ENCODE results near the gene PDXP.
"Not testable (repeated sequence)": the region's sequence is repeated elsewhere in the genome, so short reads cannot be mapped to it uniquely, and the experiment has no call there.

PDXP gene

DNA sequence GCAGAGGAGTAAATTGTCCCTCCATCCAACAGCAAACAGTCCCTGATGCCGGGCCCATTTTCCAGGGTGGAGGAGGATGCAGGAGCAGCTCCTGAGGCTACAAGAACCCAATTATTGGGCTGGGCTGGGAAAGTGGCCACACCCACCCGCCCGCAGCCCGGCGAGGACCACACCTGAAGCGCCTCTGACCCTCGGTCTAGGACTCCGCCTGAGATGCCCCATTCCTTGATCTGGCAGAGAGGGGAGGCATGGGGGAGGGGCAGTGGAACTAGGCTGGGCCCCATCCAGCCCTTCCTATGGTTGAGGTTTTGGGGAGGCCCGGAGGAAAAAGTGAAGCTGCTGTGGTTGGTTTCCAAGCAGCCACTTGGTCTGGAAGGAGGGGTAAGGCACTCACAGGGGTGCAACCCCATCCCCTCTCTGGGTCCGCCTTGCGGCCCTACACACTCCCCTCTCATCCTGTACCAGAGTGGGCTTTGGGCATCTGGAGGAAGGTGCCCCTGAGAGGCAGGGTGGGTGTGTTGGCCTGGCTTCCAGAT lies 14.5 kb downstream of the PDXP start:
- DNase-seq (ENCODE audit: extremely low read depth in 1 of 2, low read depth in 1 of 2): no peak

- no peak for DNase-seq (ENCODE audit: extremely low read depth in 1 of 2, low read depth in 1 of 2)
Observed at GRCh38 chr22:37674248-37674647, 15.7 kb downstream of the PDXP start.

- DNase-seq (ENCODE audit: extremely low read depth in 1 of 2, low read depth in 1 of 2): peak in 1 of 2 donors; percentile 30
Observed at GRCh38 chr22:37674951-37675929, 16.7 kb downstream of the PDXP start, which contains the start of gene LGALS1. Gene LGALS1 (plus strand): TSS chr22:37675636. CDS start chr22:37675703, 67 bp downstream.

DNA sequence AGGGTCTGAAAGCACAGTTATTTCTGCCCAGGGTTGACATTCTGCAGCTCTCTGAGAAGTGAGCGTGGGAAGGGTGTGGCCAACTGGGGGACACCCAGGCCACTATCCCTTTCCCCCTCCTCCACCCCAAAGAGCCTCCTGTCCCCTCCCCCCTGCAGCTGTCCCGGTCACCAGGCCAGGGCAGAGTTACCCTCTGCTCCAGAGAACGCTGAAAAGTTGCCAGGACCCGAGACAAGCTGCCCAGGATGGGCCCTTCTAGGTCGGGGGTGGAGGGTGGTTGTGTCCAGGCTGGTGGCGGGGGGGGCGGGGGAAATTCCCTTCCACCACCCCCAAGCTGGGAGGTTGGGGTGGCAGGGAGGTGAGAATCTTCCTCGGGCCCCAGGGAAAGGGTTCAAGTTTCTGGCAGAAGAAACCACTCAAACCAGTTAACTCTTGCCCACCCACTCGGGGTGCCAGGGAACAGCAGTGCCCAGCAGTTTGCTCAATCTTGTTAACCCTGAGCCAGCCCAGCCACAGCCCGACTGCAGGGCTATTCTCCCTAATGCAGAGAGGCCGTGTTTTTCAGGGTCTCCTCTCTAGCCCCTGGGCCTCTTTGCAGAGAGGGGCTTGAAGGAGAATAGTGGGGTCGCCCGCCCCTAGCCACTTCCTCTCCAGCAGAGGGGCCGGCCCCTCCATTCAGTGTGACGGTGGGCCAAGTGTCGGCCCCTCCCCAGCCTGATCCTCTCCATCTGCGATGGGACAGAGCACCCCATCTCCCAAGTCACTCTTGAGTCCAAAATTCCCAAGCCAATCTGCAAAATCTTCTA lies 17.6 kb downstream of the PDXP start:
- no peak for DNase-seq (ENCODE audit: extremely low read depth in 1 of 2, low read depth in 1 of 2)

GRCh38 chr22:37676736-37677492 lies 18.4 kb downstream of the PDXP start:
- peak; percentile 85 to 90 for DNase-seq (ENCODE audit: extremely low read depth in 1 of 2, low read depth in 1 of 2)

DNA sequence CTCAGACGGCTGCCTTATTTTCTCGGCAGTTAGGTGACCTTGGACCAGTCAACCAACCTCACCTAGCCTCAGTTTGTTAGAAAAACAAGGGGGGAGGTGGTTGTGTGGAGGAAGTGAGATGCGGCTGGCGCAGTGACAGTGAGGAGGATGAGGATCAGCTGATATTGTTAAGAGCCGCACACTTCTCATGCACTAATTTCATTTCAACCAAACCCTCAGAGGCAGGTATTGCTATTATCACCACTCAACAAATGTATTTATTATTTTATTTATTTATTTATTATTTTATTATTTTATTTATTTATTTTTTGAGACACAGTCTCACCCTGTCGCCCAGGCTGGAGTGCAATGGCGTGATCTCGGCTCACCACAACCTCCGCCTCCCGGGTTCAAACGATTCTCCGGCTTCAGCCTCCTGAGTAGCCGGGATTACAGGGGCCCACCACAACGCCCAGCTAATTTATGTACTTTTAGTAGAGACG lies 19.0 kb downstream of the PDXP start:
- no peak for DNase-seq (ENCODE audit: extremely low read depth in 1 of 2, low read depth in 1 of 2)

GRCh38 chr22:37678372-37678771 lies 19.8 kb downstream of the PDXP start:
- no peak for DNase-seq (ENCODE audit: extremely low read depth in 1 of 2, low read depth in 1 of 2)

GRCh38 chr22:37679670-37680069 lies 21.1 kb downstream of the PDXP start:
- DNase-seq (ENCODE audit: extremely low read depth in 1 of 2, low read depth in 1 of 2): no peak

DNA sequence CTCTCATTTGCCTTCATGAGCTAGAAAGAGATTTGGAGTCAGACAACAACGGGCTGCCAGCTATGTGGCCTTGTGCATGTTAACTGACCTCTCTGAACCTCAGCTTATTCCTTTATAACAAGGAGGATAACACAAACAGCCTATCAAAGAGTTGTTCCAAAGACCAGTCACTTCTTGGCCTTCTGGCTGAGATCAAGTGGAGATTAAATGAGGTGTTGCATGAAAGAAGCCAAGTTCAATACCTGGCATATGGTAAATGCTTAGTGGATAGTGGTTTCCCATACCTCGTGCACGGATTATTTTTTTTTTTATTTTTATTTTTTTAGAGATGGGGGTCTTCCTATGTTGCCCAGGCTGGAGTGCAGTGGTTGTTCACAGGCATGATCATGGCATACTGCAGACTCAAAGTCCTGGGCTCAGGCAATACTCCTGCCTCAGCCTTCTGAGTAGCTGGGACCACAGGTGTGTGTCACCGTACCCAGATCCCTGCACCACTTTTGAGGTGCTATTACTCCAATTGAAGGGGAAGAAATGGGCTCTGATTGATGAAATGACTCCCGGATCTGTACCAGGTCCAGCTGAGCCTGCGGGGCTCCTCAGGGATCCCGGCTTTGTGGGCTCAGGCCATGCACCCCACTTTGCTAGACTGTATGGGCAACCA lies 21.8 kb downstream of the PDXP start:
- DNase-seq (ENCODE audit: extremely low read depth in 1 of 2, low read depth in 1 of 2): no peak

DNA sequence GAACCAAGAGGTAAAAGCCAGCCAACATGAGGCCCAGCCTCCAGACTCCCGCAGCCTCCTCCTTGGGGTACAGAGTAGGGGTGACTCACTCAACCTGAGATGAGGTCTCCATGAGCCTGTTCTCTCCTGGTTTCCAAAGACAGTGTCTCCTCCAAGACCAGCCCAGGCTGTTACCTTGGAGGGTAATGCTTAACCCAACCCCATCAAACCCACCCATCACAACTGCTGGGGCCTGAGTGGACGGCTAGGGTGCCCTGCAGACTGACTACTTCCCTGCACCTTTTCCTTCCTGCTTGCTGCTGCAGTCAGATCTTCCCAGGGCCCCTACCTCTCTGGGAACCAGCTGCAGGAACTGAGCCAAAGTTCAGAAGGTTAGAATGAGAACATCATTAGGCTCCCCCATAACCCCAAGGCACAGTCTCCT lies 22.5 kb downstream of the PDXP start:
- no peak for DNase-seq (ENCODE audit: extremely low read depth in 1 of 2, low read depth in 1 of 2)

GRCh38 chr22:37681556-37682049 lies 23.1 kb downstream of the PDXP start:
- peak in 1 of 2 donors; percentile 56 for DNase-seq (ENCODE audit: extremely low read depth in 1 of 2, low read depth in 1 of 2)

GRCh38 chr22:37684803-37685615 lies 26.5 kb downstream of the PDXP start:
- no peak for DNase-seq (ENCODE audit: extremely low read depth in 1 of 2, low read depth in 1 of 2)

DNA sequence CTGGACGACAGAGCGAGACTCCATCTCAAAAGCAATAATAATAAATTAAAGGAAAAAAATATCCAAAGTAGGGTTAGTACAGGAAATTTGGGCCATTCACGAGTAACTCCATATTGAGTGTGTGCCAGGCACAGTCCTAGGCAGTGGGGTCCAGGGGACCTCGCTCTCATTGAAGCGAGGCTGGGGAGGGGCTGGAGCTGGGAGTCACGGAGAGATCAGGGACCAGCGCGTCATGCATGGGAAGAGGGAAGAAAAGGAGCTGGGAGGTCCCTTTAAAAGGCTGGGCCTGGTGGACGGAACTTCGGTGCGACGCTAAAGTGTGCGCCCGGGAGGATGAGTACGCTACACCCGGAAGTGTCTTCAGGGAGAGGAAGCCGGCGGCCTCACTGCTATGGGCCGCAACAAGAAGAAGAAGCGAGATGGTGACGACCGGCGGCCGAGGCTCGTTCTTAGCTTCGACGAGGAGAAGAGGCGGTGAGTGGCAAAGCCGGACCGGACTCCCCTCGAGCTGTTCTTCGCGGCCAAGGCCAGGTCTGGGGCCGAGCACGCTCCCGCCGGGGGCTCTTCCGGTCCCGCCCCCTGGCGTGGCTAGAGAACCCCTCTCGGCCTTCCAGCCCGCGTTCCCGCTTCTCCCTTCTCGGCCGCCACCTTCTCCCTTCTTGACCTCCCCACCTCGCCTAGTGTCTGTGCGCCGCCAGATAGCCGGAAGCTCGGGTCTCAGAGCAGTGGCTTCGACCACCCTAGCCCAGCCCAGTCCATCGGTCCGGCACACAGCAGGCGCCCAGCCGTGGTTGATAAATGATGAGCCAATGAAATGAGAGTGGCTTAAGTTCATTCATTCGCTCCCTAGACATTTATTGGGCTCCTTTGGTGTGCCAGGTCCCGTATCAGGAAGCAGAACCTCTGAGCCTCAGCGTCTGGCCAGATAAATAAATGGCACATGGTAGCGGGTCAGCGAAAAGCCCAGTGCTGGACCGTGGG lies 27.8 kb downstream of the PDXP start, which contains the start of gene NOL12:
Gene NOL12 (plus strand): TSS at position 342 of the 981 bp plus-strand sequence. CDS start 50 bp downstream, at position 392.
- DNase-seq (ENCODE audit: extremely low read depth in 1 of 2, low read depth in 1 of 2): peak; percentile 50 to 54

GRCh38 chr22:37690407-37690806 lies 31.9 kb downstream of the PDXP start:
- no peak for DNase-seq (ENCODE audit: extremely low read depth in 1 of 2, low read depth in 1 of 2)

- no peak for DNase-seq (ENCODE audit: extremely low read depth in 1 of 2, low read depth in 1 of 2)
Observed at GRCh38 chr22:37690901-37691504, 32.5 kb downstream of the PDXP start.

DNA sequence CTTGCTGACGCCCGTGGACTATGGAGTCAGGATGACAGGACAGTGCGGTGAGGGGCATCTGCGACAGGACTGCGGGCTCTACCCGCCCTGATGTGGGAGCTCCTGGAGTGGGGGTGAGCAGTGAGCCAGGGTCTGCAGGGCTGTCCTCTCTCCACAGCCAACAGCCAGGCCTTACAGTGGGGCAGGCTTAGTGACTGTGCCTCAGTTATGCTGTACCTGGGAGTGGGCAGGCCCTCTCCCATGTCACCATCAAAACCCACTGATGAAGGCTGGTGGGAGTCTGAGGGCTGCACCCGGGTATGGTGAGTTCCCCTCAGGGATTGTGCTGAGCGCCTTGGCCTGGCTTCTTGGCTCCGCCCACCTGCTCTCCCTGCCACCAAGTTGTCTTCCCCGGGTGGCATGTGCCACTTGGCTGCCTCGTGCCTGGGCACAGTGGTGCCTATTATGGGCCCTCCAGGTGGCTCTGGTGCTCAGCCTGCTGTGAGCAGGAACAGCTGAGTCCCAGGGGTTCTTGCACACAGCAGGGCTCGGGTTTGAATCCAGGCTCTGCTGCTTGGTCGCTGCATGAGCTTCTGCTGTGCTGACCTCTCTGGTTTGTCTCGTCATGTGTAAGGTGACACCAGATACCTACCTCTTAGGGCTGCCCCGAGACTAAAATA lies 34.2 kb downstream of the PDXP start:
- no peak for DNase-seq (ENCODE audit: extremely low read depth in 1 of 2, low read depth in 1 of 2)

- DNase-seq (ENCODE audit: extremely low read depth in 1 of 2, low read depth in 1 of 2): not testable (repeated sequence)
Observed at GRCh38 chr22:37694131-37694530, 35.6 kb downstream of the PDXP start.
